GM18526 (cell line): ENCODE results near the gene KITLG.

Experiments used
- POLR2A ChIP-seq: IDR thresholded peaks from 3 replicates; pipeline ENCODE4 v1.6.1; 2011; ENCODE audit not compliant: insufficient read length; ENCODE audit errors: extremely low read depth

Gene KITLG, protein sequence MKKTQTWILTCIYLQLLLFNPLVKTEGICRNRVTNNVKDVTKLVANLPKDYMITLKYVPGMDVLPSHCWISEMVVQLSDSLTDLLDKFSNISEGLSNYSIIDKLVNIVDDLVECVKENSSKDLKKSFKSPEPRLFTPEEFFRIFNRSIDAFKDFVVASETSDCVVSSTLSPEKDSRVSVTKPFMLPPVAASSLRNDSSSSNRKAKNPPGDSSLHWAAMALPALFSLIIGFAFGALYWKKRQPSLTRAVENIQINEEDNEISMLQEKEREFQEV

GRCh38 chr12:88580051-88580871 lies at the start of gene KITLG:
TSS of gene KITLG (minus strand) at chr12:88580471. CDS start at chr12:88580278, 193 bp downstream.
- TF ChIP-seq POLR2A: no peak

- TF ChIP-seq POLR2A: no peak
These were observed 48.7 kb upstream of the KITLG start for GRCh38 chr12:88628856-88629509.

DNA sequence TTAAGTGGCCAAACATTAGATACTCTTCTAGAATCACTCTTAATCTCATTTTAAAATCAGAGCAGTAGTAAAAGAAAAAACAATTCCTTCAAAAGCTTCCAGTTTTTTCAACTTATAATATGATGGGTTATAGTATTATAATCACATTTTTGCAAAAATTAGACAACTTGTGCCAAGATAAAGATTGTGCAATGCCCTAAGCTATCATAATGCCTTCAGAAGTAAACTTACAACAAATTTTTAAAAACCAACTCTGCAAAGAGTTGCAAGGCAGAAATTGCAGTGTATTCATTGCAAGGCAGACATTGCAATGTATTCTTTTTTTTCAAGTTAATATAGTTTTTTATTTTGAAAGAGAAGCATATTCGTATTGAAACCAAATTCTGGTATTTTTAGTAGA lies 47.2 kb upstream of the KITLG start:
- TF ChIP-seq POLR2A: no peak

- no peak for TF ChIP-seq POLR2A
These were observed 45.1 kb upstream of the KITLG start for GRCh38 chr12:88625356-88625755.

GRCh38 chr12:88624911-88625310 lies 44.6 kb upstream of the KITLG start:
- TF ChIP-seq POLR2A: no peak

DNA sequence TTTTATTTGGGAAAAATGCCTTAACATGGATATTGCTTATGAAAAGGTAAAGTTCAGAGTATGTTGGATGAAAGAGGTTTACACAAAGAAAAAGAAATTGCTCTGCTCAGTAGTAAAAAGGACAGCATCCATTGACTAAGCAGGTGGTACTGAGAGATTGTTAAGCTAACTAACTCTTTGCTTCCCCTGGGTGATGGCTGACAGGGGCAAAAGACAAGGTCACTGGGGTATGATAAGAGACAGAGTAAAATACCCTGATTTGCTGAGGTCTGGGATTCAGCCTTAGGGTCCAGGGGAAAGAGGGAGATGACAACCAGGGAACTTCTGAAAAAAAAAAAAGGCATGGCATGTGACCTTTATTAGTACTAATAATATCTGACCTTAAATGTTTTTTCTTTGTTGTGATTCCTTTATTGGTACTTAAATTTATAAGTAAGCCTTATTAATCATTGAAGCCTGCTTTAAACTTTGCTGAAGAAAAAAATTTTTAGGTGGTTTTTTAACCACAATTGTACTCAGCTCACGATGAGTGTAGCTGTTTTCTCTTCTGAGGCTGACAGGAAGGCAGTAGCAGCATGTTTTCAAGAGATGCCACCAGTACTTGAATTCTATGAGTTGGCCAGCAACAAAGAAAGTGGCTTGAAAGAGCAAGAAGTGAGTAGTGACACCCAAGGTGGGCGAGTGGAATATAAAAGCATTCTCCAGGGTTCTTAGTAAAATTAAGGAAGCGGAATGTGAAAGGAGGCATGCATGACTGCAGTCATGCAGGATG lies 43.7 kb upstream of the KITLG start:
- no peak for TF ChIP-seq POLR2A

DNA sequence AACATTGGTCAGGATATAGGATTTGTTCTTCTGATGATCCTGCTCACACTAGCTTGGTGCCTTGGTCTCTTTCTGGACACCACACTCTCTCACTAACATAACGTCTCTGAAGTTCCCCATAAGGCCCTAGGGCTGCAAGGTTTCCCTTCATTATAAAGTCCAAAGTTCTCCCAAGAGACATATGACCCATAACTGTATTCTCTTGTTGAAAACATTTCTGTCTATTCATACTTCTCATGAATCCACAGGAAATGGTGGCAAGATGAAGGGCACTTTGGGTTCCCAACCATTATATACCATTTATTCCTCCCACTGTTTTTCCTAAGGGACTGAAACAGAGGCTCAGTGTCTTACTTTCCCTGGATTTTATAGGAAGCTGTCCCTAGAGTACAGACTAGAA lies 37.1 kb upstream of the KITLG start:
- no peak for TF ChIP-seq POLR2A

GRCh38 chr12:88615490-88615889 lies 35.2 kb upstream of the KITLG start:
- TF ChIP-seq POLR2A: no peak

DNA sequence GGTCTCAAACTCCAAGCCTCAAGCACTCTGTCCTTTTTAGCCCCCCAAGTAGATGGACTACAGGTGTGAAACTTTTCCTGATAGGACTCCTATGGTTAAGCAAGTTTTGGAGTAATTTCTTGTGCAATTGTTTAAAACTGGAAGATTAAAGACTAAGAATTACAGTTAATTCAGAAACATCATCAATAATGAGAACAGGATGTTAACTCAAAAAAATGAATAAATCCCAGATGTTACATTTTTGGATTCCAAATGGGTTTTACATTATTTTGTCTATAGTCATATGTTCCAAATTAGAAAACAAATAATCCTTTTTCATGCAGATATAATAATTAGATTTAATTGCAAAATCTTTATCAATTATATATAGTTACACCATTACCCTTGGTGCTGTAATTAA lies 24.4 kb upstream of the KITLG start:
- no peak for TF ChIP-seq POLR2A

- TF ChIP-seq POLR2A: no peak
These were observed 20.0 kb upstream of the KITLG start for GRCh38 chr12:88600272-88600671.

DNA sequence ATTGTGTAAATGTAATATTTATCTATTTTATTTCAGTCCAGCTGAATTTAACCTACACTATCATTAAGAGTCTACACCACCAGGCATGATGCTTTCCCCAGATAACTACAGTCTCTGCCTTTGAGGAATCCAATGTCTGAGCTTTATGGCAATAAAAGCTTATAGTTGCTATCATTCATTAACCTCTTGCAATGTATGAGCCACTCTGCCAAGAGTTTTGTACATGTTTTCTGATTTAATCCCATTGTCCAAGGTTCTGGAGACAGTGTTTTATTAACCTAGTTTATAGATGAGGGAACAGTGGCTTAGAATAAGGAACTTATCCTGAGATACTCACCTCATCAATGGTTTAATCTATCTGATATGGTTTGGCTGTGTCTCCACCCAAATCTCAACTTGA lies 17.1 kb upstream of the KITLG start:
- TF ChIP-seq POLR2A: no peak

- no peak for TF ChIP-seq POLR2A
These were observed 15.4 kb upstream of the KITLG start for GRCh38 chr12:88595697-88596096.

- no peak for TF ChIP-seq POLR2A
These were observed 14.5 kb upstream of the KITLG start for GRCh38 chr12:88594780-88595179.

- TF ChIP-seq POLR2A: no peak
These were observed 11.1 kb upstream of the KITLG start for GRCh38 chr12:88591343-88591742.

DNA sequence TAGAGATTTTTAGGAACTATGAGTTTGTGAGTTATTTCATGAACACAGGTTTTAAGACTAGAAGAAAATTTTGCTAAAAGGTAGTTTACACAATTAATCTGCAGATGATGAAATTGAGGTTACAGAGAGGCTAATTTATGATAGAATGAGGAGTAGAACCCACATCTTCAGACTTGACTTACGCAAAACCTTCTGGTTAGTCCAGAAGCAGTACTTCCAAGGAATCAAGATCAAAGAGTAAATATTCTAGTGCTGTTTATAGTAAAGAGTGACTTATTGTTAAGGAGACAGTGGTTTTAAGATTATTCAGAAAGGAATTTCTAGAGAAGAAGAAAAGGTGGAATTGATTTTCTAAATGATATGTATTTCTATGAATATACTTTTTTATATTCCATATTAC lies 10.6 kb upstream of the KITLG start:
- TF ChIP-seq POLR2A: no peak

- no peak for TF ChIP-seq POLR2A
These were observed 4.8 kb upstream of the KITLG start for GRCh38 chr12:88585077-88585476.

DNA sequence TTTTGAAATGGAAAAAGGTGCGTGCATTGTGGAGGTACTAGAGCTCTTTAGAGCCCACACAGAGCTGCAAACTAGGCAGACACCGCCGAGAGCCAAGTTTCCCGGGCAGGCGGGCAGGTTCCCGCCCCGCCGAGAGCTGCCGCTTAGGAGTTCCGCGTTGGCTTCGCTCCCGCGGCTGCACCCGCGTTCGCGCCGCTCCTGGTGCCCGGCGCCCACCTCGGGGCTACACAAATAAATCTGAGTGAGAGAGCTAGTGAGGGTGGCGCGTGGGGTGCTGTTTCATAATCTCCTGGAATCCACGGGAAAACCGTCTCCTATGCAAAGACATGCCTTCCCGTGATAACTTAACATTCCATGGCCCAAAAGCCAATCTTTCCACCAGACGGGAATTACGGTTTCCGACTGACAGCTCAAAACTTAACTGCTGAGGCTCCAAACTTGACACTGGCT lies 645 bp downstream of the KITLG start:
- TF ChIP-seq POLR2A: no peak
